ENCODE measurements around the gene ACOXL. TPM values are rescaled to one million over a fixed set of nuclear protein-coding genes. Genes with fewer than 3 reads are reported as not detected.

The ACOXL gene
- total RNA-seq, 1 donor from 2014 or later, result not detected

DNA sequence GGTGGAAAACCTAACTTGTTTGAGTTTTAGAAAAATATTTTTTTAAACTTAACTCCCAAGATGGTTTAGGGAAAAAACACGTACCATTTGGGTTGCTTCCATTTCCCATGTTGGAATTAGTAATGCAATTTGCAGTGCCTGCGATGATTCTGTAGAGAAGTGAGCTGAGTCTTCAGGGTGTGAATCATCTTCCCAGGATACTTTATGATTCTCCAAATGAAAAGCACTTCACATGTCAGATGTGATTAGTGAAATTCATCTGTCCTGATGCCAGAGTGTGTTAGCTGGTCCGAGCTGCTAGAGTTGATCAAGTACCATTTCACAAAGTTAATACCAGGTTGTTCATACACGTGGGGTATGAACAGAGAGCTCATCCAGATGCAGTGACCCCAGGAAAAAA lies 59.1 kb downstream of the ACOXL start:
- TF ChIP-seq, protein P1, sequence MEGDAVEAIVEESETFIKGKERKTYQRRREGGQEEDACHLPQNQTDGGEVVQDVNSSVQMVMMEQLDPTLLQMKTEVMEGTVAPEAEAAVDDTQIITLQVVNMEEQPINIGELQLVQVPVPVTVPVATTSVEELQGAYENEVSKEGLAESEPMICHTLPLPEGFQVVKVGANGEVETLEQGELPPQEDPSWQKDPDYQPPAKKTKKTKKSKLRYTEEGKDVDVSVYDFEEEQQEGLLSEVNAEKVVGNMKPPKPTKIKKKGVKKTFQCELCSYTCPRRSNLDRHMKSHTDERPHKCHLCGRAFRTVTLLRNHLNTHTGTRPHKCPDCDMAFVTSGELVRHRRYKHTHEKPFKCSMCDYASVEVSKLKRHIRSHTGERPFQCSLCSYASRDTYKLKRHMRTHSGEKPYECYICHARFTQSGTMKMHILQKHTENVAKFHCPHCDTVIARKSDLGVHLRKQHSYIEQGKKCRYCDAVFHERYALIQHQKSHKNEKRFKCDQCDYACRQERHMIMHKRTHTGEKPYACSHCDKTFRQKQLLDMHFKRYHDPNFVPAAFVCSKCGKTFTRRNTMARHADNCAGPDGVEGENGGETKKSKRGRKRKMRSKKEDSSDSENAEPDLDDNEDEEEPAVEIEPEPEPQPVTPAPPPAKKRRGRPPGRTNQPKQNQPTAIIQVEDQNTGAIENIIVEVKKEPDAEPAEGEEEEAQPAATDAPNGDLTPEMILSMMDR (conservative IDR thresholded peaks at IDR 0.05), result no peak
- H3K36me3 Mint-ChIP-seq (ENCODE audit: low read depth), result no peaks in the 10 kb centered on the region
- no peaks in the 10 kb centered on the region for H3K9me3 Mint-ChIP-seq

DNA sequence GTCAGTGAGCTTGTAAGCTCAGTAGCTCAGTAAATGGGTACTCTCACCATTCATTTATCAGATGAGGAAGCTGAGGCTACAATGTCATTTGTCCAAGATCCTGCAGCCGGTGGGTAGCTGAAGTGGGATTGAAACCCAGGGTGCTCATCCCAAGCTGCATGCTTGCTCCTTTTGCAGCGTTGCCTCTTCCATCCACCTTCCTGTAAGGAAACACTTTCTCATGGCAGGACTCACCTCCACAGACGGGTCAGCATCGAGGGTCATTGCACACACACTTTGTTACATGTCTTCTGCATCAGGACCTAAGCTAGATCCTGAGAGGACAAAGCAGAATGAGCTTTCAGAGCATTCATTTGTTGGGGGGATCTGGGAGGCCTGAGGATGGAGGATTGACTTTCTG lies 60.7 kb downstream of the ACOXL start:
- Mint-ChIP-seq H3K27me3 (ENCODE audit: low read depth) (peaks cover 4% of the 10 kb centered on the region), H3K27ac (ENCODE audit: unreplicated experiment) (no peak overlapping the region)

More for the DNA sequence above, 59.1 kb downstream of the ACOXL start:
- Mint-ChIP-seq H3K4me1 (peaks cover 4% of the 10 kb centered on the region), H3K27me3 (ENCODE audit: low read depth) (peaks cover 6% of the 10 kb centered on the region), H3K27ac (ENCODE audit: unreplicated experiment) (no peak overlapping the region), H3K4me3 (no peak overlapping the region)
- DNase-seq (ENCODE audit: low read depth, low spot score), result no peak

DNA sequence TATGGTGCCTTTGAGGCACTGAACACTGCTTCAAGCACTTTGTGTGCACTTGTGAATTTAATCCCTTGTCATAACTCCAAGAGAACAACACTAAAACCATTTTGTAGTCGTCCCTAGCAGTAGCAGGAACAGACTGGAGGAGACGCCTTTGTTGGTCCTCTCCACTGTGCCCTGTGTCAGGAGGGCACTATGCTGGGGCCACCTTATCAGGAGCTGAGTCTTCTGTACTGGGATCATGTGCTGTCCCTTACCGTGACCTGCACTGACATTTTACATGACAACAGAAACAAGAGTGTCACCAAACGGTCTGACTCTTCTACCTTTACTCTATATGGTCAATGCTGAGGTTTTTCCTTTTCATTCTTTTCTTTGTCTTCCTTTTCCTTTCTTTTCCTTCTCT lies 62.0 kb downstream of the ACOXL start:
- no peak overlapping the region for H3K27ac Mint-ChIP-seq (ENCODE audit: unreplicated experiment)
- peaks cover 3% of the 10 kb centered on the region for H3K9me3 Mint-ChIP-seq
- TF ChIP-seq, protein P1 (conservative IDR thresholded peaks at IDR 0.05), result no peak
- H3K36me3 Mint-ChIP-seq (ENCODE audit: low read depth), result no peaks in the 10 kb centered on the region
- DNase-seq (ENCODE audit: low read depth, low spot score), result no peak
- peaks cover 4% of the 10 kb centered on the region for H3K27me3 Mint-ChIP-seq (ENCODE audit: low read depth)
- peaks cover 4% of the 10 kb centered on the region for H3K4me1 Mint-ChIP-seq
- no peak overlapping the region for H3K4me3 Mint-ChIP-seq

More for the DNA sequence above, 60.7 kb downstream of the ACOXL start:
- peaks cover 4% of the 10 kb centered on the region for H3K4me1 Mint-ChIP-seq
- H3K4me3 Mint-ChIP-seq, result no peak overlapping the region
- TF ChIP-seq, protein P1 (conservative IDR thresholded peaks at IDR 0.05), result no peak
- H3K9me3 Mint-ChIP-seq, result no peaks in the 10 kb centered on the region
- H3K36me3 Mint-ChIP-seq (ENCODE audit: low read depth), result no peaks in the 10 kb centered on the region
- no peak for DNase-seq (ENCODE audit: low read depth, low spot score)

DNA sequence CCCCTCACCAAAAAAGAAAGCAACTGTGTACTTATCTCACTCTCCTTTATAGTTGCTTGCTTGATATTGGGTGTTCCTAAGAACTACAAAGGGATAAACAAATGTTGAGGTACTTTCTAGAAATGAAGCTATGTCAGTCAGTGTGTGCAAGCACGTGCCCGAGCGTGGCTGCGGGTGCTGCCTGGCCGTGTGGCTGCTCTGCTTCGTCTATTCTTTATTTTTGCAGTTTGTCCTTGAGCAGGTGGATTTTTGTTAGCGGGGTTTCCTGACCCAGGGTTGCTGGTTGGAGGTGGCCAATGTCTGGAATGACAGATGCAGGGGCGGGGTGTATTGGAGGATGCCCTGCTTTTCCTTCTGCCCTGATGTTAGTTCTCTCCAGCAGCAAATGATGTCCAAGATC lies 62.6 kb downstream of the ACOXL start:
- no peak for DNase-seq (ENCODE audit: low read depth, low spot score)
- peaks cover 6% of the 10 kb centered on the region for H3K9me3 Mint-ChIP-seq
- TF ChIP-seq, protein P1 (conservative IDR thresholded peaks at IDR 0.05), result no peak
- peaks cover 4% of the 10 kb centered on the region for H3K4me1 Mint-ChIP-seq
- no peaks in the 10 kb centered on the region for H3K36me3 Mint-ChIP-seq (ENCODE audit: low read depth)
- no peak overlapping the region for H3K4me3 Mint-ChIP-seq
- H3K27ac Mint-ChIP-seq (ENCODE audit: unreplicated experiment), result no peak overlapping the region
- peaks cover 4% of the 10 kb centered on the region for H3K27me3 Mint-ChIP-seq (ENCODE audit: low read depth)

DNA sequence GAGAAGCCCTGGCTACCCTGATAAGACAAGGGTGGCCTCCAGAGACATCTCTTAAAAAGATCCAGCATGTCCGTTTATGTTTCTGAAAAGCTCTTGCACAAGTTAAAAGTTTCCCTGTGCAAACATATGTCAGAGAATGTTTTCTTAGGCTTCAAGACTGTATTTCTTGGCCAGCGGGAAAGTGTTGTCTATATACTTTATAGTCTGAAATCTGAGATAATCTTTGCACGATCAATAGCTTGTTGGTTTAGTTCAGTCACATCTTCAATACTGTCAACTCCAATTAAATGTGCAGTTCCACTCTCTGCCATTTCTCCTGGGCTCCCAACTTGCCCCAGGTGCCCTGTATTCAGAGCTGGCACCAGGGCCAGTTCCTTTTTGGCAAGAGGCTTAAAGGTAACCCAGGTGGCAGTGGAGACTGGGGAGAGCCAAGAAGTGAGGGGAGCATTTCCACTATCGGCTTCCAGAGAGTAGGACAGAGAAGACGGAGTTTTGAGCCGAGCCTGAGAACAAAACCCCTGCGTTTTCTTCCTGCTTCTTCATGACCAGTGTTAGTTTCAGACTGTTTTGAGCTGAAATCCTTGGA lies 64.4 kb downstream of the ACOXL start:
- Mint-ChIP-seq H3K27me3 (ENCODE audit: low read depth) (no peaks in the 10 kb centered on the region), H3K36me3 (ENCODE audit: low read depth) (no peaks in the 10 kb centered on the region), H3K4me1 (peaks cover 8% of the 10 kb centered on the region), H3K27ac (ENCODE audit: unreplicated experiment) (no peak overlapping the region), H3K4me3 (no peak overlapping the region), H3K9me3 (peaks cover 8% of the 10 kb centered on the region)
- TF ChIP-seq, protein P1 (conservative IDR thresholded peaks at IDR 0.05), result no peak
- DNase-seq (ENCODE audit: low read depth, low spot score), result no peak

Data from neural crest cell (in vitro differentiated cells).